OCI-LY7 (cell line): ENCODE data around the gene ACVR1B.

ENCODE experiments used
- CTCF ChIP-seq: fragments of 200-600 bp; sonication (generic); conservative IDR thresholded peaks from 2 replicates; pipeline ENCODE4 v1.5.1; 2014; ENCODE audit warnings: mild to moderate bottlenecking, antibody characterized with exemption, low read length, moderate library complexity, mixed read lengths
- EZH2phosphoT487 ChIP-seq: fragments of 200-600 bp; sonication (generic); IDR thresholded peaks from 2 replicates; pipeline ENCODE4 v1.6.1; 2018; ENCODE audit warnings: low read depth, borderline replicate concordance, mild to moderate bottlenecking, mixed run types, antibody characterized with exemption, low read length, moderate library complexity, mixed read lengths

GRCh38 chr12:51925346-51926063, 26.0 kb upstream of the ACVR1B start:
- TF ChIP-seq CTCF (no peak), EZH2phosphoT487 (no peak)
